ENCODE measurements around the gene PARD3.

PARD3 gene

GRCh38 chr10:34553747-34554146, 261.3 kb downstream of the PARD3 start:
- Mint-ChIP-seq H3K27ac (no peak overlapping the region), H3K27me3 (no peaks in the 10 kb centered on the region), H3K36me3 (ENCODE audit: low read depth) (no peaks in the 10 kb centered on the region), H3K4me3 (no peak overlapping the region), H3K4me1 (no peaks in the 10 kb centered on the region), H3K9me3 (no peaks in the 10 kb centered on the region)
- DNase-seq (no peak), ATAC-seq (no peak)

GRCh38 chr10:34551295-34551694, 263.8 kb downstream of the PARD3 start:
- no peaks in the 10 kb centered on the region for H3K36me3 Mint-ChIP-seq (ENCODE audit: low read depth)
- no peak for ATAC-seq

GRCh38 chr10:34549953-34550352, 265.1 kb downstream of the PARD3 start:
- Mint-ChIP-seq H3K9me3 (no peaks in the 10 kb centered on the region), H3K4me3 (no peak overlapping the region), H3K27ac (no peak overlapping the region), H3K27me3 (no peaks in the 10 kb centered on the region), H3K4me1 (no peaks in the 10 kb centered on the region), H3K36me3 (ENCODE audit: low read depth) (no peaks in the 10 kb centered on the region)
- ATAC-seq (no peak), DNase-seq (no peak)

More at GRCh38 chr10:34551295-34551694, 263.8 kb downstream of the PARD3 start:
- Mint-ChIP-seq H3K4me3 (no peak overlapping the region), H3K27ac (no peak overlapping the region), H3K27me3 (no peaks in the 10 kb centered on the region), H3K9me3 (no peaks in the 10 kb centered on the region), H3K4me1 (no peaks in the 10 kb centered on the region)
- DNase-seq: no peak

- Mint-ChIP-seq H3K27ac (no peak overlapping the region), H3K36me3 (ENCODE audit: low read depth) (no peaks in the 10 kb centered on the region), H3K4me3 (no peak overlapping the region), H3K27me3 (no peaks in the 10 kb centered on the region), H3K4me1 (no peaks in the 10 kb centered on the region), H3K9me3 (no peaks in the 10 kb centered on the region)
- ATAC-seq: no peak
- no peak for DNase-seq
Observed at GRCh38 chr10:34549001-34549400, 266.1 kb downstream of the PARD3 start.

- H3K36me3 Mint-ChIP-seq (ENCODE audit: low read depth): no peaks in the 10 kb centered on the region
- no peaks in the 10 kb centered on the region for H3K9me3 Mint-ChIP-seq
- no peaks in the 10 kb centered on the region for H3K4me1 Mint-ChIP-seq
- no peak overlapping the region for H3K4me3 Mint-ChIP-seq
- no peaks in the 10 kb centered on the region for H3K27me3 Mint-ChIP-seq
- DNase-seq (no peak), ATAC-seq (no peak)
- no peak overlapping the region for H3K27ac Mint-ChIP-seq
Observed at GRCh38 chr10:34548466-34548865, 266.6 kb downstream of the PARD3 start.

- Mint-ChIP-seq H3K27ac (no peak overlapping the region), H3K4me1 (no peaks in the 10 kb centered on the region), H3K9me3 (no peaks in the 10 kb centered on the region), H3K36me3 (ENCODE audit: low read depth) (no peaks in the 10 kb centered on the region), H3K4me3 (no peak overlapping the region), H3K27me3 (no peaks in the 10 kb centered on the region)
- DNase-seq: no peak
- ATAC-seq: no peak
Observed at GRCh38 chr10:34547695-34548094, 267.4 kb downstream of the PARD3 start.

GRCh38 chr10:34547291-34547690, 267.8 kb downstream of the PARD3 start:
- Mint-ChIP-seq H3K27me3 (no peaks in the 10 kb centered on the region), H3K27ac (no peak overlapping the region), H3K4me1 (no peaks in the 10 kb centered on the region), H3K9me3 (no peaks in the 10 kb centered on the region), H3K4me3 (no peak overlapping the region), H3K36me3 (ENCODE audit: low read depth) (no peaks in the 10 kb centered on the region)
- DNase-seq: no peak
- no peak for ATAC-seq

GRCh38 chr10:34544400-34544799, 270.7 kb downstream of the PARD3 start:
- H3K4me3 Mint-ChIP-seq: no peak overlapping the region
- DNase-seq: no peak
- no peak overlapping the region for H3K27ac Mint-ChIP-seq
- no peaks in the 10 kb centered on the region for H3K4me1 Mint-ChIP-seq
- no peak for ATAC-seq
- no peaks in the 10 kb centered on the region for H3K9me3 Mint-ChIP-seq
- H3K36me3 Mint-ChIP-seq (ENCODE audit: low read depth): no peaks in the 10 kb centered on the region
- peaks cover 2% of the 10 kb centered on the region for H3K27me3 Mint-ChIP-seq

- Mint-ChIP-seq H3K4me1 (no peaks in the 10 kb centered on the region), H3K4me3 (no peak overlapping the region), H3K36me3 (ENCODE audit: low read depth) (no peaks in the 10 kb centered on the region), H3K27me3 (peaks cover 2% of the 10 kb centered on the region), H3K27ac (no peak overlapping the region), H3K9me3 (no peaks in the 10 kb centered on the region)
- no peak for DNase-seq
- no peak for ATAC-seq
Observed at GRCh38 chr10:34543716-34544115, 271.4 kb downstream of the PARD3 start.

GRCh38 chr10:34540492-34540891, 274.6 kb downstream of the PARD3 start:
- peaks cover 2% of the 10 kb centered on the region for H3K27me3 Mint-ChIP-seq
- H3K4me1 Mint-ChIP-seq: peaks cover 6% of the 10 kb centered on the region
- H3K27ac Mint-ChIP-seq: no peak overlapping the region
- ATAC-seq (no peak), DNase-seq (no peak)
- no peak overlapping the region for H3K4me3 Mint-ChIP-seq
- no peaks in the 10 kb centered on the region for H3K9me3 Mint-ChIP-seq
- no peaks in the 10 kb centered on the region for H3K36me3 Mint-ChIP-seq (ENCODE audit: low read depth)

GRCh38 chr10:34539533-34540315, 275.4 kb downstream of the PARD3 start:
- no peak for DNase-seq
- peaks cover 2% of the 10 kb centered on the region for H3K27me3 Mint-ChIP-seq
- no peak overlapping the region for H3K4me3 Mint-ChIP-seq
- H3K4me1 Mint-ChIP-seq: peaks cover 6% of the 10 kb centered on the region
- ATAC-seq: no peak
- peaks cover 3% of the 10 kb centered on the region for H3K9me3 Mint-ChIP-seq
- no peak overlapping the region for H3K27ac Mint-ChIP-seq
- H3K36me3 Mint-ChIP-seq (ENCODE audit: low read depth): no peaks in the 10 kb centered on the region

- peaks cover 6% of the 10 kb centered on the region for H3K4me1 Mint-ChIP-seq
- peaks cover 3% of the 10 kb centered on the region for H3K9me3 Mint-ChIP-seq
- ATAC-seq (no peak), DNase-seq (no peak)
- H3K4me3 Mint-ChIP-seq: no peak overlapping the region
- peaks cover 2% of the 10 kb centered on the region for H3K27me3 Mint-ChIP-seq
- H3K27ac Mint-ChIP-seq: no peak overlapping the region
- H3K36me3 Mint-ChIP-seq (ENCODE audit: low read depth): no peaks in the 10 kb centered on the region
Observed at GRCh38 chr10:34538281-34538829, 276.7 kb downstream of the PARD3 start.

- H3K36me3 Mint-ChIP-seq (ENCODE audit: low read depth): no peaks in the 10 kb centered on the region
- no peak overlapping the region for H3K27ac Mint-ChIP-seq
- H3K4me3 Mint-ChIP-seq: no peak overlapping the region
- H3K4me1 Mint-ChIP-seq: peaks cover 6% of the 10 kb centered on the region
- no peak for ATAC-seq
- peaks cover 3% of the 10 kb centered on the region for H3K9me3 Mint-ChIP-seq
- peaks cover 2% of the 10 kb centered on the region for H3K27me3 Mint-ChIP-seq
- DNase-seq: no peak
Observed at GRCh38 chr10:34537629-34538231, 277.4 kb downstream of the PARD3 start.

- H3K9me3 Mint-ChIP-seq: peaks cover 11% of the 10 kb centered on the region
- peaks cover 2% of the 10 kb centered on the region for H3K27me3 Mint-ChIP-seq
- H3K4me1 Mint-ChIP-seq: peaks cover 6% of the 10 kb centered on the region
Observed at GRCh38 chr10:34535872-34536271, 279.2 kb downstream of the PARD3 start.

GRCh38 chr10:34530778-34531177, 284.3 kb downstream of the PARD3 start:
- H3K27me3 Mint-ChIP-seq: peaks cover 4% of the 10 kb centered on the region

More at GRCh38 chr10:34535872-34536271, 279.2 kb downstream of the PARD3 start:
- H3K36me3 Mint-ChIP-seq (ENCODE audit: low read depth): no peaks in the 10 kb centered on the region
- DNase-seq (no peak), ATAC-seq (no peak)
- H3K27ac Mint-ChIP-seq: no peak overlapping the region
- no peak overlapping the region for H3K4me3 Mint-ChIP-seq

More at GRCh38 chr10:34530778-34531177, 284.3 kb downstream of the PARD3 start:
- Mint-ChIP-seq H3K4me3 (no peak overlapping the region), H3K9me3 (peaks cover 11% of the 10 kb centered on the region), H3K27ac (no peak overlapping the region), H3K36me3 (ENCODE audit: low read depth) (no peaks in the 10 kb centered on the region), H3K4me1 (peaks cover 7% of the 10 kb centered on the region)
- DNase-seq (no peak), ATAC-seq (no peak)
